Measurements from ENCODE around the gene TMEM45B. TPM values are rescaled to one million over a fixed set of nuclear protein-coding genes. Genes with fewer than 3 reads are reported as not detected.
A peak's percentile ranks its signal among the peaks of the same experiment; 100 is the strongest.
"Not testable (repeated sequence)": the region's sequence is repeated elsewhere in the genome, so short reads cannot be mapped to it uniquely, and the experiment has no call there.

TMEM45B gene
- polyA plus RNA-seq, 2 donors = 59.9 to 90.6 TPM

DNA sequence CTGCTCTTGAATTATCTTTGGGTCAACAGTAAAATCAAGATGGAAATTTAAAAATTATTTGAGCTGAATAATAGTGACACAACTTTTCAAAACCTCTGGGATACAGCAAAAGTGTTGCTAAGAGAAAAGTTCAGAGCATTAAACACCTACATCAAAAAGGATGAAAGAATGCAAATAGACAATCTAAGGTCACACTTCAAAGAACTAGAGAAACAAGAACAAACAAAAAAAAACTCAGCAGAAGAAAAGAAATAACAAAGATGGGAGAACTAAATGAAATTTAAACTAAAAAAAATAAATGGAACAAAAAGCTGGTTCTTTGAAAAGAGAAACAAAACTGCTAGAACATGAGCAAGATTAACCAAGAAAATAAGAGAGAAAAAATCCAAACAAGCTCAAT lies 15.0 kb upstream of the TMEM45B start:
- Histone ChIP-seq H3K4me1 (ENCODE audit: control insufficient read depth in 2 of 2, insufficient read depth in 2 of 2, low read length in 1 of 2) (peaks cover 0 to 8% of the 10 kb centered on the region in 2 donors), H3K36me3 (ENCODE audit: control insufficient read depth in 2 of 2, insufficient read depth in 2 of 2, low read length in 1 of 2) (no peaks in the 10 kb centered on the region), H3K27me3 (ENCODE audit: control insufficient read depth in 1 of 2, insufficient read depth in 2 of 2, low read length in 2 of 2) (no peaks in the 10 kb centered on the region), H3K9me3 (ENCODE audit: control insufficient read depth in 2 of 2, insufficient read depth in 1 of 2, low read depth in 1 of 2, low read length in 1 of 2) (no peaks in the 10 kb centered on the region), H3K4me3 (ENCODE audit: low read depth in 1 of 2, low read length in 2 of 2) (no peak overlapping the region), H3K27ac (ENCODE audit: low read depth in 2 of 2, low read length in 1 of 2) (no peak overlapping the region)

GRCh38 chr11:129803533-129803932 lies 12.1 kb upstream of the TMEM45B start:
- H3K4me1 ChIP-seq (ENCODE audit: control insufficient read depth in 2 of 2, insufficient read depth in 2 of 2, low read length in 1 of 2) = peaks cover 0 to 8% of the 10 kb centered on the region in 2 donors
- H3K9me3 ChIP-seq (ENCODE audit: control insufficient read depth in 2 of 2, insufficient read depth in 1 of 2, low read depth in 1 of 2, low read length in 1 of 2) = no peaks in the 10 kb centered on the region
- peak overlapping the region; percentile 53 to 77 for H3K27ac ChIP-seq (ENCODE audit: low read depth in 2 of 2, low read length in 1 of 2)
- WGBS, 2 donors = 57 to 64% methylated on average over 4 of the region's 4 CpGs
- H3K4me3 ChIP-seq (ENCODE audit: low read depth in 1 of 2, low read length in 2 of 2) = no peak overlapping the region
- no peaks in the 10 kb centered on the region for H3K36me3 ChIP-seq (ENCODE audit: control insufficient read depth in 2 of 2, insufficient read depth in 2 of 2, low read length in 1 of 2)
- no peaks in the 10 kb centered on the region for H3K27me3 ChIP-seq (ENCODE audit: control insufficient read depth in 1 of 2, insufficient read depth in 2 of 2, low read length in 2 of 2)

DNA sequence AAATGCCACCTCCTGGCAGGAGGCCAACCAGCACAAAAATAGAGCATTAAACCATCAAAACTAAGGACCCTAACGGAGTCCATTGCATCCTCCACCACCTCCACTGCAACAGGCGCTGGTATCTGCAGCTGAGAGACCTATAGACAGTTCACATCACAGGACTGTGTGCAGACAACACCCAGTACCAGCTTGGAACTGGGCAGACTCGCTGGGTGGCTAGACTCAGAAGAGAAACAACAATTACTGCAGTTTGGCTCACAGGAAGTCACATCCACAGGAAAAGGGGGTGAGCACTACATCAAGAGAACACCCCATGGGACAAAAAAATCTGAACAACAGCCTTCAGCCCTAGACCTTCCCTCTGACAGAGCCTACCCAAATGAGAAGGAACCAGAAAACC lies 11.6 kb upstream of the TMEM45B start:
- Histone ChIP-seq H3K4me1 (ENCODE audit: control insufficient read depth in 2 of 2, insufficient read depth in 2 of 2, low read length in 1 of 2) (peaks cover 0 to 8% of the 10 kb centered on the region in 2 donors), H3K4me3 (ENCODE audit: low read depth in 1 of 2, low read length in 2 of 2) (no peak overlapping the region), H3K27ac (ENCODE audit: low read depth in 2 of 2, low read length in 1 of 2) (peak overlapping the region; percentile 53 to 77), H3K27me3 (ENCODE audit: control insufficient read depth in 1 of 2, insufficient read depth in 2 of 2, low read length in 2 of 2) (no peaks in the 10 kb centered on the region), H3K36me3 (ENCODE audit: control insufficient read depth in 2 of 2, insufficient read depth in 2 of 2, low read length in 1 of 2) (no peaks in the 10 kb centered on the region), H3K9me3 (ENCODE audit: control insufficient read depth in 2 of 2, insufficient read depth in 1 of 2, low read depth in 1 of 2, low read length in 1 of 2) (no peaks in the 10 kb centered on the region)
- WGBS, 2 donors = 69 to 76% methylated on average over 3 of the region's 3 CpGs

- not testable (repeated sequence) for H3K27ac ChIP-seq (ENCODE audit: low read depth in 2 of 2, low read length in 1 of 2); H3K4me3 ChIP-seq (ENCODE audit: low read depth in 1 of 2, low read length in 2 of 2); H3K36me3 ChIP-seq (ENCODE audit: control insufficient read depth in 2 of 2, insufficient read depth in 2 of 2, low read length in 1 of 2); H3K9me3 ChIP-seq (ENCODE audit: control insufficient read depth in 2 of 2, insufficient read depth in 1 of 2, low read depth in 1 of 2, low read length in 1 of 2); H3K27me3 ChIP-seq (ENCODE audit: control insufficient read depth in 1 of 2, insufficient read depth in 2 of 2, low read length in 2 of 2); H3K4me1 ChIP-seq (ENCODE audit: control insufficient read depth in 2 of 2, insufficient read depth in 2 of 2, low read length in 1 of 2)
- WGBS, 2 donors = 74 to 81% methylated on average over 2 of the region's 2 CpGs
Observed at GRCh38 chr11:129808241-129808640, 7.4 kb upstream of the TMEM45B start.

DNA sequence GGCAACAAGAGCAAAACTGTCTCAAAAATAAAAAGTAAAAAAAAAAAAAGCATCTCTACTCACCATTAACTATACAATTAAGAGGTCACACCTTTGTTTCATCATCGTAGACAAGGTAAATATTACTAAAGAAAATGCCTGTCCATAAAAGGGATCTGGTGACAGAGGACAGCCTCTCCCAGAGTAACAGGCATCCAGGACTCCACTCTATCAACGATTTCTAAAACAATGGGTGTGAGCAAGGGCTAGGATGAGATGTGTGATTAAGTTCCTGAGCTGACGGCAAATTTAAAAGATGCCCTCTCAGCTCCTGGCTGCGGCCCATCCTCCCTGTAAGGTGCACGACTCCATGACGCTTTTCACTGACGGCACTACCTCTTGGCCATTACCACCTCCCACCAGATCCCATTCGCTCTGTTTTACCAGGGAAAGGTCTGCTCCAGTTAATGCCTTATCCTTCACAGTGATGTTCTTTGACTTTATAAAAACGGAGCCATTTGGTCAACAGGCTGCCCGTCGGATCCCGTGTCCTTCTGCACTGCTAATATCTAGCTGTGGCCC lies 2.3 kb upstream of the TMEM45B start:
- no peak overlapping the region for H3K4me3 ChIP-seq (ENCODE audit: low read depth in 1 of 2, low read length in 2 of 2)
- no peaks in the 10 kb centered on the region for H3K27me3 ChIP-seq (ENCODE audit: control insufficient read depth in 1 of 2, insufficient read depth in 2 of 2, low read length in 2 of 2)
- no peaks in the 10 kb centered on the region for H3K4me1 ChIP-seq (ENCODE audit: control insufficient read depth in 2 of 2, insufficient read depth in 2 of 2, low read length in 1 of 2)
- H3K36me3 ChIP-seq (ENCODE audit: control insufficient read depth in 2 of 2, insufficient read depth in 2 of 2, low read length in 1 of 2) = no peaks in the 10 kb centered on the region
- H3K9me3 ChIP-seq (ENCODE audit: control insufficient read depth in 2 of 2, insufficient read depth in 1 of 2, low read depth in 1 of 2, low read length in 1 of 2) = no peaks in the 10 kb centered on the region
- no peak overlapping the region for H3K27ac ChIP-seq (ENCODE audit: low read depth in 2 of 2, low read length in 1 of 2)
- WGBS, 2 donors = 84% methylated on average over 12 of the region's 12 CpGs

- H3K27ac ChIP-seq (ENCODE audit: low read depth in 2 of 2, low read length in 1 of 2) = no peak overlapping the region
- H3K4me1 ChIP-seq (ENCODE audit: control insufficient read depth in 2 of 2, insufficient read depth in 2 of 2, low read length in 1 of 2) = no peaks in the 10 kb centered on the region
- no peaks in the 10 kb centered on the region for H3K9me3 ChIP-seq (ENCODE audit: control insufficient read depth in 2 of 2, insufficient read depth in 1 of 2, low read depth in 1 of 2, low read length in 1 of 2)
- H3K27me3 ChIP-seq (ENCODE audit: control insufficient read depth in 1 of 2, insufficient read depth in 2 of 2, low read length in 2 of 2) = no peaks in the 10 kb centered on the region
- H3K4me3 ChIP-seq (ENCODE audit: low read depth in 1 of 2, low read length in 2 of 2) = no peak overlapping the region
- WGBS, 2 donors = 84 to 86% methylated on average over 24 of the region's 24 CpGs
- no peaks in the 10 kb centered on the region for H3K36me3 ChIP-seq (ENCODE audit: control insufficient read depth in 2 of 2, insufficient read depth in 2 of 2, low read length in 1 of 2)
Observed at GRCh38 chr11:129814244-129815014, 1.2 kb upstream of the TMEM45B start.

DNA sequence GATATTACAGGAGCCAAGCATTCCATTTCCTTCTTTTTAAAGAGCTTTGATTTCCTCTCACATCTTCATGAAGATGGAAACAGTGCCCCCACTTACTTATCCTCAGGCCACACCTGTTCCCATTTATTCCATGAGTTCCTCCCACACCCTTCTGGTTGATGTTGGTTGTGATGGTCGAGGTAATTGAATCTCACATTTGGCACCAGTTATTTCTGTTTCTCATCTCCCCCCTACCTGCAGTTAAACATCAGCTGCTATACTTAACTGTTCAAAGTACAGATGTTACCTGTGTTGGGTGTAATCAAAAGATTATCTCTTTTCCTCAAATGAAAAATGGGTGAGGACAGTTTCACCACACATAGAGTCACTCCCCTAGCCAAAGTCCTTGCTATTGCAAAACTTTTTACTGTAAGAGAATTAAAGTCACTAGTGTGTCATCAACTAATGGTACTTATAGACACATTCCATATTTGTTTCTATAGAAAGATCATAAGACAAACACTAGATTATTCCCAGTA lies 1.9 kb downstream of the TMEM45B start:
- peak overlapping the region; percentile 17 to 85 for H3K4me3 ChIP-seq (ENCODE audit: low read depth in 1 of 2, low read length in 2 of 2)
- H3K4me1 ChIP-seq (ENCODE audit: control insufficient read depth in 2 of 2, insufficient read depth in 2 of 2, low read length in 1 of 2) = no peaks in the 10 kb centered on the region
- peak overlapping the region; percentile 41 to 74 for H3K27ac ChIP-seq (ENCODE audit: low read depth in 2 of 2, low read length in 1 of 2)
- H3K9me3 ChIP-seq (ENCODE audit: control insufficient read depth in 2 of 2, insufficient read depth in 1 of 2, low read depth in 1 of 2, low read length in 1 of 2) = no peaks in the 10 kb centered on the region
- WGBS, 2 donors = 40 to 63% methylated on average over 1 of the region's 1 CpG
- no peaks in the 10 kb centered on the region for H3K27me3 ChIP-seq (ENCODE audit: control insufficient read depth in 1 of 2, insufficient read depth in 2 of 2, low read length in 2 of 2)
- H3K36me3 ChIP-seq (ENCODE audit: control insufficient read depth in 2 of 2, insufficient read depth in 2 of 2, low read length in 1 of 2) = no peaks in the 10 kb centered on the region

- not testable (repeated sequence) for H3K27ac ChIP-seq (ENCODE audit: low read depth in 2 of 2, low read length in 1 of 2); H3K9me3 ChIP-seq (ENCODE audit: control insufficient read depth in 2 of 2, insufficient read depth in 1 of 2, low read depth in 1 of 2, low read length in 1 of 2); H3K4me1 ChIP-seq (ENCODE audit: control insufficient read depth in 2 of 2, insufficient read depth in 2 of 2, low read length in 1 of 2); H3K27me3 ChIP-seq (ENCODE audit: control insufficient read depth in 1 of 2, insufficient read depth in 2 of 2, low read length in 2 of 2); H3K36me3 ChIP-seq (ENCODE audit: control insufficient read depth in 2 of 2, insufficient read depth in 2 of 2, low read length in 1 of 2)
- peak overlapping the region in 1 of 2 donors; percentile 85 for H3K4me3 ChIP-seq (ENCODE audit: low read depth in 1 of 2, low read length in 2 of 2)
- 80 to 89% methylated on average over 3 of the region's 3 CpGs for WGBS, 2 donors
Observed at GRCh38 chr11:129818236-129818635, 2.6 kb downstream of the TMEM45B start.

GRCh38 chr11:129819237-129819636 lies 3.6 kb downstream of the TMEM45B start:
- H3K4me1 ChIP-seq (ENCODE audit: control insufficient read depth in 2 of 2, insufficient read depth in 2 of 2, low read length in 1 of 2) = no peaks in the 10 kb centered on the region
- H3K27ac ChIP-seq (ENCODE audit: low read depth in 2 of 2, low read length in 1 of 2) = peak overlapping the region in 1 of 2 donors; percentile 33
- no peaks in the 10 kb centered on the region for H3K36me3 ChIP-seq (ENCODE audit: control insufficient read depth in 2 of 2, insufficient read depth in 2 of 2, low read length in 1 of 2)
- H3K4me3 ChIP-seq (ENCODE audit: low read depth in 1 of 2, low read length in 2 of 2) = peak overlapping the region in 1 of 2 donors; percentile 85
- H3K27me3 ChIP-seq (ENCODE audit: control insufficient read depth in 1 of 2, insufficient read depth in 2 of 2, low read length in 2 of 2) = no peaks in the 10 kb centered on the region
- WGBS, 2 donors = 55 to 60% methylated on average over 9 of the region's 9 CpGs
- H3K9me3 ChIP-seq (ENCODE audit: control insufficient read depth in 2 of 2, insufficient read depth in 1 of 2, low read depth in 1 of 2, low read length in 1 of 2) = no peaks in the 10 kb centered on the region

- 96 to 97% methylated on average over 6 of the region's 6 CpGs for WGBS, 2 donors
- not testable (repeated sequence) for H3K36me3 ChIP-seq (ENCODE audit: control insufficient read depth in 2 of 2, insufficient read depth in 2 of 2, low read length in 1 of 2); H3K4me1 ChIP-seq (ENCODE audit: control insufficient read depth in 2 of 2, insufficient read depth in 2 of 2, low read length in 1 of 2); H3K4me3 ChIP-seq (ENCODE audit: low read depth in 1 of 2, low read length in 2 of 2); H3K27me3 ChIP-seq (ENCODE audit: control insufficient read depth in 1 of 2, insufficient read depth in 2 of 2, low read length in 2 of 2); H3K9me3 ChIP-seq (ENCODE audit: control insufficient read depth in 2 of 2, insufficient read depth in 1 of 2, low read depth in 1 of 2, low read length in 1 of 2); H3K27ac ChIP-seq (ENCODE audit: low read depth in 2 of 2, low read length in 1 of 2)
Observed at GRCh38 chr11:129820228-129820627, 4.6 kb downstream of the TMEM45B start.

All from esophagus (tissue), 2 donors.